ENCODE measurements around the gene UBE2H.
"Not testable (repeated sequence)": the region's sequence is repeated elsewhere in the genome, so short reads cannot be mapped to it uniquely, and the experiment has no call there.

Gene UBE2H

GRCh38 chr7:129823143-129823542 is 129.6 kb downstream of the UBE2H start:
- DNase-seq (ENCODE audit: low read depth in 2 of 2), result not testable (repeated sequence)

DNA sequence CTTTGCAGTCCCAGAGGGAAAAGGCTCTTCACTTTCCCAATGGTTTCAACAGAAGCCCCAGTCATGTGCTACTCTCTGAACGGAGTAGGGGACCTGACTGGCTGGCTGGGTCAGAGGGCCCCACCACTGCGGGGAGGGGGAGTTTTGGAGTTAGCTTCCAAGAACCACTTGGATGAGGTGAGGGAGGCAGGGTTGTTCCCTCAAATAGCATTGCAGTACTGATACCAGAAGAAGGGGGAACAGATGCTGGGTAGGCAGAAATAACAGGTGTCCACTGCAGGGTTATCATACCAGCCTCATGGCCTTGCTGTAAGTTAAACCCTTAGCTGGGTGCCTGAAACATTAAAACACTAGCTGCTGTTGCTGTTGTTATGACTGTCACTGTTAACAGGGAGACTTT is 131.3 kb downstream of the UBE2H start:
- DNase-seq (ENCODE audit: low read depth in 2 of 2), result no peak

DNA sequence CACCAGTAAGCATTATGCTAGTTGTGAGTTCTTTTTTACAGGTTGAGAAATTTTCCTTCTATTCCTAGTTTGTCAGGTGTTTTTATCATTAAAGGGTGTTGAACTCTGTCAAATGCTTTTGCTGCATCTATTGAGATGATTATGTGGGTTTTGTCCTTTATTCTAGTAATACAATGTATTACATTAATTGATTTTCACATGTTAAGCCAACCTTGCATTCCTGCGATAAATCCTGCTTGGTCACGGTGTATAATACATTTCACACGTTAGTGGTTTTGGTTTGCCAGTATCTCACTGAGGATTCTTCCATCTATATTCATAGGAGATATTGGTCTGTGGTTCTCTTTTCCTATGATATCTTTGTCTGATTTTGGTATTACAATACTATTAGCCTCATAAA is 136.0 kb downstream of the UBE2H start:
- DNase-seq (ENCODE audit: low read depth in 2 of 2), result no peak

DNA sequence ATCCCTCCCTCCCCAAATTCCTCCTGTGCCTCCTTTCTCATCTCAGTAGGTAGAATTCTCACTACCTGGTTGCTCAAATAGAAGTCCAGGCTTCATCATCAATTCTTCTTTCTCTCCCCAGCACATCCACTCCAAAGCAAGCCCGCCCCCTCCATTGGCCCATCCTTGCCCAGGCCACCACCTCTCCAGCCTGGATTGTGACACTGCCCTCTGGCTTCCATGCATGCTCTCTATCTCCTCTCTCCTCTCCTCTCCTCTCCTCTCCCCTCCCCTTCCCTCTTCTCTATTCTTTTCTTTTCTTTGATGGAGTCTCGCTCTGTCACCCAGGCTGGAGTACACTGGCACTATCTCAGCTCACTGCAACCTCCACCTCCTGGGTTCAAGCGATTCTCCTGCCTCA is 144.9 kb downstream of the UBE2H start:
- no peak for DNase-seq (ENCODE audit: low read depth in 2 of 2)

- DNase-seq (ENCODE audit: low read depth in 2 of 2), result no peak
Measured at GRCh38 chr7:129804890-129805719, 147.7 kb downstream of the UBE2H start.

GRCh38 chr7:129804111-129804889 is 148.5 kb downstream of the UBE2H start:
- DNase-seq (ENCODE audit: low read depth in 2 of 2), result no peak

DNA sequence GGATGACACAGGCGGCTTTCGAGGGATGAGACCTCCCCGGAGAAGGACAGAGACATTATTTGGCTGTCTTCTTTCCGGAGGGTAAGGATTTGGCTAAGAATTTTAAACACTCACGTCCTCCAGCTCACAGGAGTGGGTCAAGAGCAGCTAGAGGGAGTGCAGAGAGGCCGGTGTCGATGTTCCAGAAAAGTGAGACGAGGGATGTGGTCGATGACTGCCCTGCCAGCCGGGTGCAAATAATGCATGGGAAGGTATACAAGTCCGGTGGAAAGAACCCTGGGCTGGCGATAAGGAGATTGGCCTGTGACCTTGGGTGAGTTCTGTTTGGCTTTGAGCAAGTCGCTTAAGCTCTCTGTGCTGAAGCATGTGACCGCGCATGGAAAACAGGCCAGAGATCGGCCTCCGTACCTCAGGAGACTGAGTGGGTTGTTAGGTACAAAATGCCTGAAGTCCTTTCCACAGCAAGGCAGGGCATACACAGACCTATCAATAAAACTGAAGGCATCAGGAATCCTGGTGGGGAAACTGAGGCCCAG is 149.1 kb downstream of the UBE2H start:
- no peak for DNase-seq (ENCODE audit: low read depth in 2 of 2)

DNA sequence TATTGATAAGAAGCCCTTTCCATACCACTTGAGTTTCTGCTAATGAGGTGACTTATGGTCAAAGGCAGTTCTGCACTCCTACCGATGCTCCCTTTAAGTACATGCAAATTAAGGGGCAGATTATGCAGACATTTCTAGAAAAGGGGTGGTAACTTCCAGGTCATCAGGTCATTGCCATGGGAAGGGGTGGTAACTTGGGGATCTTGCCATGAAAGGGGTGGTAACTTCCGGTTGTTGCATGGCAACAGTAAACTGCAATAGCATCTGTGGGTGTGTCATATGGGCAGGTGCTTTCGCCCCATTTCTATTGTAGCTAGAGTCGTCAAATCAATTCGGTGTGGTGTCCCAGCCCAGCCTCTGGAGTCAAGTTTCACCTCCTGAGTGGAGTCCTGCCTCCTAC is 150.9 kb downstream of the UBE2H start:
- no peak for DNase-seq (ENCODE audit: low read depth in 2 of 2)

DNA sequence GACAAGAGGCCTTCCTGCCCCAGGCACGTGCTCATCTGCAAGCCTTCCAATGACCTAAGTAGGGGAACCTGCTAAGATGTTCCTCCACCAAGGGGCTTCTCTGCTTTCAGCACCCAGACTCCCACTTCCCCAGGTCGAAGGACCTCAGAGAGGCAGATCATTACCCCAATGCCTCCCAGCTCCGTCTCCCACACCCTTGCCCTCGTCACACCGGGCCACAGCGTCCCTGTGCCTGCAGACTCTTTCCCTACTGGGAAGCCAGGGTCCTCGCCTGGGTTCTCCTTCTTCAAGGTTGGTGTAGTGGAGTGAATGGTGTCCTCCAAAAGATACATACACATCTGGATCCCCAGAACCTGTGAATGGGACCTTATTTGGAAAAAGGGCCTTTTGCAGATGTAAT is 151.9 kb downstream of the UBE2H start:
- no peak for DNase-seq (ENCODE audit: low read depth in 2 of 2)

DNA sequence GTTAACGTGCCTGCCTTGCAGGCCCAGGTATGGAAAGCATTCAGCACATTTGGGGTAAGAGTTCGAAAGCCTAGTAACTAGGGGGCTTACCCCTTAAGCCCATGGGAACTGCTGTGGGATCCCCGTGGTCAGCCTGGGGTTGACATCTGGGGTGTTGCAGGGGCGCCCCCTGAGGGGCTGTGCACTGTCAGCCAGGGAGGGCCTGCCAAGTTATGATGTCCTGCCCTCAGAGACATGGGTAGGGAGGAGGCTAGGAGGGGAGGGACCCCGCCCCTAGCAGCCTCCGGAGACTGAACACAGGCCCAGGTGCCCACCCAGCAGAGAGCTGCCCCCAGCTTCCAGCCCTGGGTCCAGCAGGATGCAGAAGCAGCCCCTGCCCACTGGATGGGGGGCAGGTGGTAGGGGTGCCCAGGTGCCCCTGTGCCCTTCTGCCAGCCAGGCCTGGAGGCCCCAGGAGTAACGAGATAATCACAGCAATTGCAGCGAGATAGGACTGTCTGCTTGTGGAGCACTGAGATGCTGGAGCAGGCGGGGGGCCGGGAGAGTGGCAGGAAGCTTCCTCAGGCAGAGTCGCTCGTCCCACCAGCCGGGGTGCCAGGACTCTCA is 153.3 kb downstream of the UBE2H start:
- no peak for DNase-seq (ENCODE audit: low read depth in 2 of 2)

DNA sequence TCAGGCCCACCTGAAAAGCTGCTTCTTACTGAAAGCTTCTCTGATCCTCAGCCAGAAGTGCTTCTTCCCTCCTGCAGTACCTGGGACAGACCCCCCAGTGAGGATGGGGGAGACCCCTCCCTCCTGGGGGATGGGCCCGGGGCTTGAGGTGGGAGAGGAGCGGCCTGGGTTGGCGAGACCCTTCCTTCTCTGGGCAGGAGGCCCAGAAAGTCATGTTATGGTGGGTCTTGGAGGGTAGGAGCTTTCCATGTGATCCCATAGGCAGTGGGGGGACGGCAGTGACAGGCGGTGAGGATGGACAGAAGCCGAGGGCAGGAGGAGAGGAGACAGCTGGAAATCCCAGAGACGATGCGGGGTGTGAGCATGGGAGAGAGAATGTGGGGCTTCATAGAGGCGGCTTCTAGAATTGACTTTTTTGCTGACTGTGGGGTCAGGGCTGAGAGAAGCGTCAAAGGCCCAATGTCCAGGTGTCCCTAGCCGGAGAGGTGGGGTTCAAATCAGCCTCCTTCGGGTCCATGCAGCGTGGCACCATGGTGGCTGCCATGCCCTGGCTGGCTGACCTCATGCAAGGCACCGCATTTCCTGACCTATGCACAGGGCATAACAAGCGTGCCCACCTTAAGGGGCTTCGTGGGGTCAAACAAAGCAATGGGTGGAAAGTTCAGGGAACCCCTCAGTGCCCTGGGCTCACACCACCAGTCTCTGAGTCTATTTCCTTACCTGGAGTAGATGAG is 154.0 kb downstream of the UBE2H start:
- DNase-seq (ENCODE audit: low read depth in 2 of 2), result no peak

DNA sequence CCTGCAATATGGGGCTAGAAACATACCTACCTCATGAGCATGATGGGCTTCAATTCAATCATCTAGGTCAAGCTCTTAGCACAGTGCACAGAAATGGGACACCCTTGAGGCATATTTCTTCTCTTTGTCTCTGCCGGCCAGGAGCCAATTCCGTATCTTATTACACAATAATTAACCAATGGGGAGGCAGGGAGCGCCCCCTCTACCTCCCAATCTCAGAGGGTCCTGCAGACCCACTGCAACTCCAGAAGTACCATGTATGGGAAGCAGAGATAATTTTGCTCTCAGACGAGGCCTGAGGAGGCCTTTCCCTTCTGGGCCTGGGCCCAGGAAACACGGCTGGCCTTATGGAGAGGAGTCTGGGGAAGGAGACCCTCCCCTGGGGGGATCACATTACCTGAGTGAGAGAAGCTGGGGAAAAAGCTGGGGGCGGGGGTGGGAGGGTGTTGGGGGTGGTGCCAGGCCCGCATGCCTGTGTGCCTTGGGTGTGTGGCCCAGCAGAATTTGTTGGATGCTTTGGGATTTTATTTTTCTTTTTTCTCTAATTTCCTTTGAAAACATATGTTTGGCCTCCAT is 155.5 kb downstream of the UBE2H start:
- DNase-seq (ENCODE audit: low read depth in 2 of 2), result no peak

GRCh38 chr7:129796186-129796775 is 156.5 kb downstream of the UBE2H start:
- no peak for DNase-seq (ENCODE audit: low read depth in 2 of 2)

DNA sequence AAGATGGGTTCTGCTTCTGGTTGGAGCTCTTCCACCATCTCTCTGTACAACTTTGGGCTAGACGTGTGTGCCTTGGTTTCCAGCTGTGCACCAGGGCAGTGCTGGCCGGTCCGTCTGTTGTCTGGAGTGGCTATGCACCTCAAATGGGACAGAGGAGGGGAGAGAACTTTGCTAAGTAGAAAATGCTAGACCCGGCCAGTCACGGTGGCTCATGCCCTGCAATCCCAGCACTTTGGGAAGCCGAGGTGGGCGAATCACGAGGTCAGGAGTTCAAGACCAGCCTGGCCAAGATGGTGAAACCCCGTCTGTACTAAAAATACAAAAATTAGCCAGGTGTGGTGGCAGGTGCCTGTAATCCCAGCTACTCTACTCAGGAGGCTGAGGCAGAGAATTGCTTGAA is 158.3 kb downstream of the UBE2H start:
- DNase-seq (ENCODE audit: low read depth in 2 of 2), result not testable (repeated sequence)

GRCh38 chr7:129793506-129794310 is 159.1 kb downstream of the UBE2H start:
- no peak for DNase-seq (ENCODE audit: low read depth in 2 of 2)

GRCh38 chr7:129792721-129793120 is 160.0 kb downstream of the UBE2H start:
- no peak for DNase-seq (ENCODE audit: low read depth in 2 of 2)

DNA sequence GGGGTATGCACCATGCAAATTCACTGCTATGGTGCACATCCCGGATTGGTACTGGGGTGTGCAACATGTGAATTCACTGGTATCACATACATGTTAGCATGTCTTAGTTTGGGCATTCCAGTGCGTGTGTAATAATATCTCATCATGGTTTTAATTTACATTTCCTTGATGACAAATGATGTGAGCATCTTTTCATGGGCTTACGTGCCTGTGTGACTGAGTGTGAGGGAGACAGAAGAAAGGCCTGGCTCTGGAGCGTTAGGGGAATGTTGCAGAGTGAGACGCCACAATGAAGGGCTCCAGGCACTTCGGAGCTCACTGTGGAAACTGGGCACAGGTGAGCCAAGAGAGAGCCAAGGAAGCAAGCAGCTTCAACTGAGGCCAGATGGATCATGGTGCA is 162.6 kb downstream of the UBE2H start:
- no peak for DNase-seq (ENCODE audit: low read depth in 2 of 2)

- DNase-seq (ENCODE audit: low read depth in 2 of 2), result no peak
Measured at GRCh38 chr7:129789652-129790051, 163.1 kb downstream of the UBE2H start.

GRCh38 chr7:129789000-129789399 is 163.8 kb downstream of the UBE2H start:
- DNase-seq (ENCODE audit: low read depth in 2 of 2), result no peak
